Measurements from ENCODE around the gene QKI.

The QKI gene

GRCh38 chr6:163390770-163391169, 23.7 kb upstream of the QKI start:
- no peaks in the 10 kb centered on the region for H3K36me3 ChIP-seq (ENCODE audit: control insufficient read depth in 2 of 2, insufficient read depth in 2 of 2, low read length in 2 of 2)
- H3K9me3 ChIP-seq (ENCODE audit: control insufficient read depth in 2 of 2, low read length in 2 of 2) = no peaks in the 10 kb centered on the region
- H3K27me3 ChIP-seq (ENCODE audit: control insufficient read depth in 2 of 2, insufficient read depth in 2 of 2, low read length in 2 of 2) = no peaks in the 10 kb centered on the region
- no peak overlapping the region for H3K27ac ChIP-seq (ENCODE audit: low read depth in 2 of 2, low read length in 2 of 2)
- no peak overlapping the region for H3K9ac ChIP-seq (ENCODE audit: low read depth in 1 of 2, low read length in 2 of 2)
- H3K4me1 ChIP-seq (ENCODE audit: control insufficient read depth in 2 of 2, insufficient read depth in 2 of 2, low read length in 2 of 2) = no peaks in the 10 kb centered on the region
- H3K4me3 ChIP-seq (ENCODE audit: low read length in 2 of 2) = no peak overlapping the region

GRCh38 chr6:163391985-163392384, 22.5 kb upstream of the QKI start:
- no peak overlapping the region for H3K9ac ChIP-seq (ENCODE audit: low read depth in 1 of 2, low read length in 2 of 2)
- H3K27me3 ChIP-seq (ENCODE audit: control insufficient read depth in 2 of 2, insufficient read depth in 2 of 2, low read length in 2 of 2) = no peaks in the 10 kb centered on the region
- no peak overlapping the region for H3K4me3 ChIP-seq (ENCODE audit: low read length in 2 of 2)
- no peaks in the 10 kb centered on the region for H3K4me1 ChIP-seq (ENCODE audit: control insufficient read depth in 2 of 2, insufficient read depth in 2 of 2, low read length in 2 of 2)
- no peaks in the 10 kb centered on the region for H3K9me3 ChIP-seq (ENCODE audit: control insufficient read depth in 2 of 2, low read length in 2 of 2)
- no peak overlapping the region for H3K27ac ChIP-seq (ENCODE audit: low read depth in 2 of 2, low read length in 2 of 2)
- no peaks in the 10 kb centered on the region for H3K36me3 ChIP-seq (ENCODE audit: control insufficient read depth in 2 of 2, insufficient read depth in 2 of 2, low read length in 2 of 2)

GRCh38 chr6:163392533-163392932, 22.0 kb upstream of the QKI start:
- Histone ChIP-seq H3K4me1 (ENCODE audit: control insufficient read depth in 2 of 2, insufficient read depth in 2 of 2, low read length in 2 of 2) (no peaks in the 10 kb centered on the region), H3K36me3 (ENCODE audit: control insufficient read depth in 2 of 2, insufficient read depth in 2 of 2, low read length in 2 of 2) (no peaks in the 10 kb centered on the region), H3K4me3 (ENCODE audit: low read length in 2 of 2) (no peak overlapping the region), H3K9ac (ENCODE audit: low read depth in 1 of 2, low read length in 2 of 2) (no peak overlapping the region), H3K9me3 (ENCODE audit: control insufficient read depth in 2 of 2, low read length in 2 of 2) (no peaks in the 10 kb centered on the region), H3K27ac (ENCODE audit: low read depth in 2 of 2, low read length in 2 of 2) (no peak overlapping the region), H3K27me3 (ENCODE audit: control insufficient read depth in 2 of 2, insufficient read depth in 2 of 2, low read length in 2 of 2) (no peaks in the 10 kb centered on the region)

- no peak overlapping the region for H3K27ac ChIP-seq (ENCODE audit: low read depth in 2 of 2, low read length in 2 of 2)
- H3K4me3 ChIP-seq (ENCODE audit: low read length in 2 of 2) = no peak overlapping the region
- H3K36me3 ChIP-seq (ENCODE audit: control insufficient read depth in 2 of 2, insufficient read depth in 2 of 2, low read length in 2 of 2) = no peaks in the 10 kb centered on the region
- no peaks in the 10 kb centered on the region for H3K9me3 ChIP-seq (ENCODE audit: control insufficient read depth in 2 of 2, low read length in 2 of 2)
- no peak overlapping the region for H3K9ac ChIP-seq (ENCODE audit: low read depth in 1 of 2, low read length in 2 of 2)
- H3K4me1 ChIP-seq (ENCODE audit: control insufficient read depth in 2 of 2, insufficient read depth in 2 of 2, low read length in 2 of 2) = no peaks in the 10 kb centered on the region
- H3K27me3 ChIP-seq (ENCODE audit: control insufficient read depth in 2 of 2, insufficient read depth in 2 of 2, low read length in 2 of 2) = peaks cover 0 to 5% of the 10 kb centered on the region in 2 donors
Observed at GRCh38 chr6:163393923-163394322, 20.6 kb upstream of the QKI start.

GRCh38 chr6:163394659-163395058, 19.9 kb upstream of the QKI start:
- no peak overlapping the region for H3K9ac ChIP-seq (ENCODE audit: low read depth in 1 of 2, low read length in 2 of 2)
- H3K36me3 ChIP-seq (ENCODE audit: control insufficient read depth in 2 of 2, insufficient read depth in 2 of 2, low read length in 2 of 2) = no peaks in the 10 kb centered on the region
- no peak overlapping the region for H3K4me3 ChIP-seq (ENCODE audit: low read length in 2 of 2)
- no peak overlapping the region for H3K27ac ChIP-seq (ENCODE audit: low read depth in 2 of 2, low read length in 2 of 2)
- H3K4me1 ChIP-seq (ENCODE audit: control insufficient read depth in 2 of 2, insufficient read depth in 2 of 2, low read length in 2 of 2) = no peaks in the 10 kb centered on the region
- no peaks in the 10 kb centered on the region for H3K9me3 ChIP-seq (ENCODE audit: control insufficient read depth in 2 of 2, low read length in 2 of 2)
- peaks cover 0 to 8% of the 10 kb centered on the region in 2 donors for H3K27me3 ChIP-seq (ENCODE audit: control insufficient read depth in 2 of 2, insufficient read depth in 2 of 2, low read length in 2 of 2)

GRCh38 chr6:163395122-163395830, 19.2 kb upstream of the QKI start:
- no peak overlapping the region for H3K27ac ChIP-seq (ENCODE audit: low read depth in 2 of 2, low read length in 2 of 2)

DNA sequence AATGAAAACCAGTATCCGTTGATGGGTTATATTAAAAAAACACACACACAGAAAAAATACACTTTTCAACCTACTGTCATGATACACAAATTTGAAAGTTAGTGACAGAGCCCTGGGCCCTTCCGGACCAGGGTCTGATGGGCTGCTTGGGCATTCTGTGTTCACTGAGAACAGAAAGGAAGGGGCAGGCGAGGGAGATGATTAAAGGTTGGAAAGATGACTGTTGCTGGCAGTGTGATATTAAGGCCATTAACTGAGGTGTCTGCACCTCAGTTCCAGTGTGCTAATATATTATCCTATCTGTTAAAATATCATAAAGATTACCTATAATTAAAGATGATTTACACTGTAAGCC, 18.7 kb upstream of the QKI start:
- no peaks in the 10 kb centered on the region for H3K36me3 ChIP-seq (ENCODE audit: control insufficient read depth in 2 of 2, insufficient read depth in 2 of 2, low read length in 2 of 2)
- no peak overlapping the region for H3K27ac ChIP-seq (ENCODE audit: low read depth in 2 of 2, low read length in 2 of 2)
- no peak overlapping the region for H3K4me3 ChIP-seq (ENCODE audit: low read length in 2 of 2)
- no peaks in the 10 kb centered on the region for H3K4me1 ChIP-seq (ENCODE audit: control insufficient read depth in 2 of 2, insufficient read depth in 2 of 2, low read length in 2 of 2)
- H3K27me3 ChIP-seq (ENCODE audit: control insufficient read depth in 2 of 2, insufficient read depth in 2 of 2, low read length in 2 of 2) = peaks cover 0 to 8% of the 10 kb centered on the region in 2 donors
- no peaks in the 10 kb centered on the region for H3K9me3 ChIP-seq (ENCODE audit: control insufficient read depth in 2 of 2, low read length in 2 of 2)
- no peak overlapping the region for H3K9ac ChIP-seq (ENCODE audit: low read depth in 1 of 2, low read length in 2 of 2)

More at GRCh38 chr6:163395122-163395830, 19.2 kb upstream of the QKI start:
- no peaks in the 10 kb centered on the region for H3K9me3 ChIP-seq (ENCODE audit: control insufficient read depth in 2 of 2, low read length in 2 of 2)
- no peaks in the 10 kb centered on the region for H3K36me3 ChIP-seq (ENCODE audit: control insufficient read depth in 2 of 2, insufficient read depth in 2 of 2, low read length in 2 of 2)
- no peaks in the 10 kb centered on the region for H3K4me1 ChIP-seq (ENCODE audit: control insufficient read depth in 2 of 2, insufficient read depth in 2 of 2, low read length in 2 of 2)
- H3K4me3 ChIP-seq (ENCODE audit: low read length in 2 of 2) = no peak overlapping the region
- H3K27me3 ChIP-seq (ENCODE audit: control insufficient read depth in 2 of 2, insufficient read depth in 2 of 2, low read length in 2 of 2) = peaks cover 0 to 8% of the 10 kb centered on the region in 2 donors
- H3K9ac ChIP-seq (ENCODE audit: low read depth in 1 of 2, low read length in 2 of 2) = no peak overlapping the region

- no peak overlapping the region for H3K9ac ChIP-seq (ENCODE audit: low read depth in 1 of 2, low read length in 2 of 2)
- H3K27me3 ChIP-seq (ENCODE audit: control insufficient read depth in 2 of 2, insufficient read depth in 2 of 2, low read length in 2 of 2) = peaks cover 0 to 8% of the 10 kb centered on the region in 2 donors
- H3K4me3 ChIP-seq (ENCODE audit: low read length in 2 of 2) = no peak overlapping the region
- no peaks in the 10 kb centered on the region for H3K36me3 ChIP-seq (ENCODE audit: control insufficient read depth in 2 of 2, insufficient read depth in 2 of 2, low read length in 2 of 2)
- no peaks in the 10 kb centered on the region for H3K4me1 ChIP-seq (ENCODE audit: control insufficient read depth in 2 of 2, insufficient read depth in 2 of 2, low read length in 2 of 2)
- no peak overlapping the region for H3K27ac ChIP-seq (ENCODE audit: low read depth in 2 of 2, low read length in 2 of 2)
- H3K9me3 ChIP-seq (ENCODE audit: control insufficient read depth in 2 of 2, low read length in 2 of 2) = no peaks in the 10 kb centered on the region
Observed at GRCh38 chr6:163397326-163397725, 17.2 kb upstream of the QKI start.

DNA sequence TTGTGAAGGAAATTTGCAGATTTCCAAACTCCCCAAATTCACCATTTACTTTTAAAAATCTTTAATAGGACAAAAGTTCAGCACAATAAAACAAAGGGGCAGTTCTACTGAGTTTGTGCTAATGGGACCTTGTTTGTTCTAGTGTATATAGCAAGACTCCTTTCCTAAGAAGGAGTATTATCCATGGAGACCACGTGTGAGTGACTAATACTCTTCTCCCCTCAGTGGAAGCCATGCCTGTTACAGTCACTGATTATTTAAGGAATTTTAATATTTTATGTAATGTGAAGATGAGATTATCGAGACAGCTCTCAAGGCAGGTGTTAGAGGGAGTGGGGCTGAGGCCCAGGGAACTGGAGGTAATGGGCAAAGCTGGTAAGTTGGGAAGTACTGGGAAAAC, 16.4 kb upstream of the QKI start:
- Histone ChIP-seq H3K4me3 (ENCODE audit: low read length in 2 of 2) (no peak overlapping the region), H3K36me3 (ENCODE audit: control insufficient read depth in 2 of 2, insufficient read depth in 2 of 2, low read length in 2 of 2) (no peaks in the 10 kb centered on the region), H3K27ac (ENCODE audit: low read depth in 2 of 2, low read length in 2 of 2) (no peak overlapping the region), H3K4me1 (ENCODE audit: control insufficient read depth in 2 of 2, insufficient read depth in 2 of 2, low read length in 2 of 2) (no peaks in the 10 kb centered on the region), H3K27me3 (ENCODE audit: control insufficient read depth in 2 of 2, insufficient read depth in 2 of 2, low read length in 2 of 2) (peaks cover 0 to 8% of the 10 kb centered on the region in 2 donors), H3K9me3 (ENCODE audit: control insufficient read depth in 2 of 2, low read length in 2 of 2) (no peaks in the 10 kb centered on the region), H3K9ac (ENCODE audit: low read depth in 1 of 2, low read length in 2 of 2) (no peak overlapping the region)

DNA sequence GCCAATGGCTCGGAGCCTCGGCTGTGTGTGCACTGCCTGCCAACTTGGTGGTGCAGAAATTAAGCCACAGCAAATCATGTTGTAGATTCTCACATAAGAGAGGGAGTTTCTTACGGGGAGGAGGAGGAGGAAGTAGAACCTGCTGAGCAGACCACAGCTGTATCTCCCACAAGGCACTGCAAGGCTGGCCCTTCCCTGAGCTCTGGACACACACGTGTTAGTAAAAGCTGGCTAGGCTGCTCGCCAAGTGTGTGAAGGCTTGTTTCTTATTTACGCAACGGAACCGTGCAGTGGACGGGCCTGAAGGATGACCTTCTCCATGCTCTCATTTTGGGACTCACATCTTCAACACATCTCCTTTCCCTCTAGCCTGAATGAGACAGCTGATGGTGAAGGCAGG, 15.7 kb upstream of the QKI start:
- Histone ChIP-seq H3K9me3 (ENCODE audit: control insufficient read depth in 2 of 2, low read length in 2 of 2) (no peaks in the 10 kb centered on the region), H3K4me3 (ENCODE audit: low read length in 2 of 2) (no peak overlapping the region), H3K27me3 (ENCODE audit: control insufficient read depth in 2 of 2, insufficient read depth in 2 of 2, low read length in 2 of 2) (peaks cover 0 to 8% of the 10 kb centered on the region in 2 donors), H3K36me3 (ENCODE audit: control insufficient read depth in 2 of 2, insufficient read depth in 2 of 2, low read length in 2 of 2) (no peaks in the 10 kb centered on the region), H3K27ac (ENCODE audit: low read depth in 2 of 2, low read length in 2 of 2) (no peak overlapping the region), H3K9ac (ENCODE audit: low read depth in 1 of 2, low read length in 2 of 2) (no peak overlapping the region), H3K4me1 (ENCODE audit: control insufficient read depth in 2 of 2, insufficient read depth in 2 of 2, low read length in 2 of 2) (no peaks in the 10 kb centered on the region)
